Measurements from ENCODE around the gene OR5M11.
"Not testable (repeated sequence)": the region's sequence is repeated elsewhere in the genome, so short reads cannot be mapped to it uniquely, and the experiment has no call there.

Gene OR5M11

DNA sequence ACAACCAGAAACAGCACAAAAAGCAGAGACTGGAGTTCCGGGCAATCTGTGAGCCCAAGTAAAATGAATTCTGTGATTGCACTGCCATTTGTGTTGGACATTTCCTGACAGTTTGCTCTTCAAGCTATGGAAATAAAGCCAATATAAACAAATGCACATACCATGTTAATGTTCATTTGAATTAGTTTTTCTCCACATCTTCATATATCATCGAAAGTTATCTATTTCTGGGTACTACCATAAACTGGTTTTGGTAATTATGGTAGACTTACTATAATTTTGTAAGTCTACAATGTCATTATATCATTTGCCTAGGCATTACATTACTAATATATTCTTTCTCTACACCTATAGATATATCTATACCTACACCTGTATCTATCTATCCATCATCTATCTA lies at the start of gene OR5M11:
TSS of gene OR5M11 (minus strand) at position 101 of the 400 bp plus-strand sequence. CDS start at position 101, 0 bp downstream.
- no peak for DNase-seq (ENCODE audit: low spot score)

DNA sequence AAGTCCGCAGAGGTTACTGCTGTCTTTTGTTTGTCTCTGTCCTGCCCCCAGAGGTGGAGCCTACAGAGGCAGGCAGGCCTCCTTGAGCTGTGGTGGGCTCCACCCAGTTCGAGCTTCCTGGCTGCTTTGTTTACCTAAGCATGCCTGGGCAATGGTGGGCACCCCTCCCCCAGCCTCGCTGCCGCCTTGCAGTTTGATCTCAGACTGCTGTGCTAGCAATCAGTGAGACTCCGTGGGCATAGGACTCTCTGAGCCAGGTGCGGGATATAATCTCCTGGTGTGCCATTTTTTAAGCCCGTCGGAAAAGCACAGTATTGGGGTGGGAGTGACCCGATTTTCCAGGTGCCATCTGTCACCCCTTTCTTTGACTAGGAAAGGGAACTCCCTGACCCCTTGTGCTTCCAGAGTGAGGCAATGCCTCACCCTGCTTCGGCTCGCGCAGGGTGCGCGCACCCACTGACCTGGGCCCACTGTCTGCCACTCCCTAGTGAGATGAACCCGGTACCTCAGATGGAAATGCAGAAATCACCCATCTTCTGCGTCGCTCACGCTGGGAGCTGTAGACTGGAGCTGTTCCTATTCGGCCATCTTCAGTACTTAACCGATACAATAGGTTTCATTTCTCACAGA lies 49.1 kb upstream of the OR5M11 start:
- not testable (repeated sequence) for DNase-seq (ENCODE audit: low spot score)

DNA sequence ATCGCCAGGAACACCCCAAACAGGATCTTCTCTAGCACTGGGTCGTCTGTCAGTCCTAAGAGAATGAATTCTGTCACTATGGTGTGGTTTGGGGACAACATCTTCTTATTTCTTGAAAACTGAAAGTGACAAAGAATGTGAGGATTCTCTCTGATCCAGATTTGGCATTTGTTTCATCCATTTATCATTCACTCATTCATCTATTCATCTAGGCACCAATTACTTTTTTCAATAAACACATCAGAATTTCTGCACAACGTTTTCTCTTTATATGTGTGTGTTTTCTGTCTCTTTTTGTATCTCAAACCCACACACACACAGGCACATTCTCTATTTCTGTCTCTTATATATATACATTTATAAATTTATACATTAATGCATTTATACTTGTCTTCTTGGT lies 34.6 kb upstream of the OR5M11 start, which contains the start of gene OR5M10:
TSS of gene OR5M10 (minus strand) at position 101 of the 400 bp plus-strand sequence. CDS start at position 101, 0 bp downstream.
- DNase-seq (ENCODE audit: low spot score) = no peak

DNA sequence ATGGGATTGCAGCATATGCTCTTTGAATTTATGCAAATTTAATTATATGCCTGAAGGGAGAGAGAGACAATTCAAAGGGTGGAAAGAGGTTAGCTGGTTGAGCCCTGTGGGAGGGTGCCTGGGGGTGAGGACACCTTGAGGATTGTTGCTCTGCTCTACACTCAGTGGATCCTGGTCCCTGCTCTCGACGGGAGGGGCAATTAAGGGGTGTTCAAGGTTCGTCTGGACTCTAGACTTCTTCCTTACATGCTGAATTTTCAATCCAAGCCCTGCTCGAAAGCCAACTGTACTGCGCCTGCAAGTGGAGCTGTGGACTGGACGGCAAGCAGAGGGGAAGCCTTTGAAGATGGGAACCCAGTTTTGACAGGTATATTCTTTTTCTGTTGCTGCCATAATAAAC lies 15.5 kb upstream of the OR5M11 start:
- no peak for DNase-seq (ENCODE audit: low spot score)

DNA sequence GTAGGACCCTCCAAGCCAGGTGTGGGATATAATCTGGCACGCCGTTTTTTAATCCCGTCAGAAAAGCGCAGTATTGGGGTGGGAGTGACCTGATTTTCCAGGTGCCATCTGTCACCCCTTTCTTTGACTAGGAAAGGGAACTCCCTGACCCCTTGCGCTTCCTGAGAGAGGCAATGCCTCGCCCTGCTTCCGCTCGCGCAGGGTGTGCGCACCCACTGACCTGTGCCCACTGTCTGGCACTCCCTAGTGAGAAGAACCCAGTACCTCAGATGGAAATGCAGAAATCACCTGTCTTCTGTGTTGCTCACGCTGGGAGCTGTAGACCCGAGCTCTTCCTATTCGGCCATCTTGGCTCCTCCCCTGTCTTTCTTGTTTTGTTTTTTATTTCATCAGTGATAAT lies 11.6 kb upstream of the OR5M11 start:
- not testable (repeated sequence) for DNase-seq (ENCODE audit: low spot score)

DNA sequence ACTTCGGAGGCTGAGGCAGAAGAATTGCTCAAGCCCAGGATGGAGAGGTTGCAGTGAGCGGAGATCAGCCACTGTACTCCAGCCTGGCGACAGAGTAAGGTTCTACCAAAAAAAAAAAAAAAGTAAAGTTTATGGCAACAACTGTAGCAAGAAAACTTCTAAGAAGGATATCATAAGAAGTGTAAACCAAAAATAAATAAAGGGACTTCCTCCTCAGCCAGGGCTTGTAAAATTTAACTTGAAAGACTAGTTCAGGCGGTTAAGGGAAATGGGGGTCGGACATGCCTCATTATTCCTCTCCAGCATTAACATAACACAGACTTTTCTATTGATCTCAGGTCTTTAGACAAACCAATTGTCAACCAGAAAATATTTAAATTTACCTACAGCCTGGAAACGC lies 2.5 kb upstream of the OR5M11 start:
- DNase-seq (ENCODE audit: low spot score) = no peak

DNA sequence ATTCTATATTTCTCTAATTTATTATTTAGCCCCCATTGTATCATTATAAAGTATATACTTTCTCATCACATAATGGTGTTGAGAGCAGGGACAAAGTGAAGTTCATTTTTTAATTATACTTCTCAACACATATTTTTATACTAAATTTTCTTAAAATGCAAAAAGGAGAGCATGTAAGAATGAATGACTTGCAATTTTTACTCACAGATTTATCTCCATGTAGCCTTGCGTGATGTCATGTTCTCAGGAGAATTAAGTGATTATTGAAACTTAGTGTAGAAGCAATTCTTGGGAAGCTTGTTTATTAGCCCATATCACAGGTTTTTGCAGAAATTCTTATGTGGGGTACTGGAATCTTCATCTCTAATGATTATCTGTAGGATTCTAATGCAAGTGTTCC lies 682 bp upstream of the OR5M11 start:
- DNase-seq (ENCODE audit: low spot score) = no peak

DNA sequence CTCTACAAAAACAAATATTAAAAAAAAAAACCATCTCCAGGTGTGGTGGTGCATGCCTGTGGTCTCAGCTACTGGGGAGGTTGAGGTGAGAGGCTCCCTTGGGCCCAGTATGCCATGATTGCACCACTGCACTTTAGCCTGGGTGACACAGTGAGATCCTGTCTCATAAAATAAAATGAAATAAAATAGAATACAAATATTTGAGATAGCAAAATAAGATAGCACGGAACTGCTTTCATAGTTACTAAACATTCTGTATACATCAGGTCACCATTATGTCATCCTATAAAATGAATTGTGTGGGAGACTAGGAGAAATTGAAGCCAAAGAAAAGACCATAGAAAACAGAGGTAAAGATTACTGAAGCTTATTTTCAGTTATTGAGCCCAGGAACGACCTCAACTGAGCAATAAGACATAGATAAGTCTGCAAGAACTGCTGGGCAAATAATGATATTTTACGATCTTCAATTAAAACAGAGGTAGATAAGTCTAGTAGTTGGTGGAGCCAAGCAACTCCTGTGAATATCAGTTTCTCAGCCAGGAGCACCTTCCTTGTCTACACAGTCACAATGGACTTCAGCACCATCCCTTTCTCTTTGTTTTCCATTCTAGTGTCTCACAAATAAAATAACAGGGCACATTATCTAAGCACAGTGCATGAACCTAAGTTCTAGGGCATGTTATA lies 9.9 kb downstream of the OR5M11 start:
- no peak for DNase-seq (ENCODE audit: low spot score)

DNA sequence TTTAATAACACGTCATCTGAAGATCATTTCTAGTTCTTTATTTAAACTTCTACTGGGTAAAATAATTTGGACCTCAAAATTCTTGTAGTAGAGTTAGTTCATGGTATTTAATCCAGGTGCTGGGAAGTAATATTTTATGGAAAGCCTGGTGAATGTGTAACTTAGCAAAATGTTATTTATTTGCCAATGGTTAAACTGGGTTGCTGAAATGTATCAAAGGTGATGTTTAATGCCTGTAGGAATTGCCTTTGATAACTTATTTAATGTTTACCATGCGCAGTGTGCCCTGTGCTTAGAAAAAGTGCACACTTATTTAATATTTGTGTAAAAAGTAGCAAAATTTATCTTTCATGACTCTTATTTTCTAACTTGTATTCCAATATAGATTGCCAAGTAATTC lies 11.2 kb downstream of the OR5M11 start:
- DNase-seq (ENCODE audit: low spot score) = no peak

DNA sequence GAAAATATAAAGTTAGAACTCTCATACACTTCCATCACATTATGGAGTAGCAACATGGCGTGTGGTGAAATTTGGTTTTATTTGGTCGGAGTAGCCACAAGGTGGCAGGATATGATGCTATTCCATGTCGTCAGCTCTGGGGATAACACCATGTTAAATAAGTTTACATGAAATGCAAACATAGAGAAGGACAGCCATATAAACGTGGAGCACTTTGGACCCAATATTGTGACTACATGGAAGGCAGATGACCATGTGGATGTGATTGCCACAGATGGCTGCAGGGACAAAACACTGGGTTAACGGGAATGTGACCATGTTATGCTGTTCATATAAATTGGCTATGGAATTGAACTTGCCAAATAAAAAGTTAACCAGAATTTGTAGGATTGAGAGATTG lies 21.0 kb downstream of the OR5M11 start:
- no peak for DNase-seq (ENCODE audit: low spot score)

DNA sequence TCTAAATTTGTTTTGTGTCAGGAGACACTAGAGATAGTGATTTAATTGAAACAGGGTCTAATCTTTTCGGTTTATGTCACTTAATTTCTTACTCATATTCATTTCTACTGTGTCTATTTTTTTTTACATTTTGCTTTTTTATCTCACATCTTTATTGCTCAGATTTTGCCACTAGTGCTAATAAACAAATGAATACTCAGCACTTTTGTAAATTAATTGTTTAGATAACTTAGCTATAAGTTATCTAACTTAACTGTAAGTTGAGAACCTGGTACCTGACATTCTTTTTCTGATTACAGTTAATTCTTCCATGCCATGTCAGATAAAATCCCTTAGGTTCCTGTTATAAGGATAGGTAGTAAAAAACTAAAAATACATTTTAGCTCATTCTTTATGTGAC lies 29.8 kb downstream of the OR5M11 start:
- DNase-seq (ENCODE audit: low spot score) = no peak

DNA sequence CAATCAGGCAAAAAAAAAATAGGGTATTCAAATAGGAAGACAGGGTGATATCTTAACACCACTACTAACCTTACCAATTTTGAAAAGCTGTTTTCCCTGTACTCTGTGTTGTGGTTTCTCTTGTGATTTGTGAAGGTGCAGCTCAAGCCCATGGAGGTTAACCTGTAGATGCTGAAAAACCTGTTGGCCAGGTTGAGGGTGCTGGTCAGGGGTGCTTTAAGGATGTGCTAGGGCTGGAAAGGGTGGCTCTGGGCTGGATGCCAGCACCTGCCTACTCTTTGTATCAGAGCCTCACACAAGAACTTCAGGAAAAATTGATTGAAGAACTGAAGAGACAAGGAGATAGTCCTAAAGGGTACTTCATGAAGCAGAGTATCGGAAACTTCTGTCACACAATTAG lies 33.6 kb downstream of the OR5M11 start:
- DNase-seq (ENCODE audit: low spot score) = no peak

DNA sequence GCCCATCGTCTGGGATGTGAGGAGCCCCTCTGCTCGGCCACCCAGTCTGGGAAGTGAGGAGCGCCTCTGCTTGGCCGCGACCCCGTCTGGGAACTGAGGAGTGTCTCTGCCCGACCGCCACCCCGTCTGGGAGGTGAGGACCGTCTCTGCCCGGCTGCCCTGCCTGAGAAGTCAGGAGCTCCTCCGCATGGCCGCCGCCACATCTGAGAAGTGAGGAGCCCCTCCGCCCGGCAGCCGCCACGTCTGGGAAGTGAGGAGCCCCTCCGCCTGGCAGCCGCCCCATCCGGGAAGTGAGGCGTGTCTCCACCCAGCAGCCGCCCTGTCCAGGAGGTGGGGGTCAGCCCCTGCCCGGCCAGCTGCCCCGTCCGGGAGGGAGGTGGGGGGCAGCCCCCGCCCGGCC lies 46.0 kb downstream of the OR5M11 start:
- DNase-seq (ENCODE audit: low spot score) = no peak

DNA sequence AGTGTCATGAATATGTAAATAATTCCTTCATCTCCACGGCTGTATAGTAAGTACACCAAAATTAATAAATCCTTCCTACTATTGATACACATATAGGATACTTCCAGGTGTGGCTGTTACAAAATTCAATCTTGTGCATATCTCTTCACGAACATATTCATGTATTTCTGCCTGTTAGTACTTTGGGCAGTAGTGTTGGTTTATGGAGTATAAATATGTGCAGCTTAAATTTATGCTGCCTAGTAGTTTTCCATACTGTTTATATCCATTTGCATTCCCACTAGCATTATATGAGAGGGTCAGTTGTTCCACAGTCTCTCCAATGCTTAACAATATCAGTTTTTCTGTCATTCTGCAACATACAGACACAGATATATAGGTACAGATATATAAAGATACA lies 47.9 kb downstream of the OR5M11 start:
- DNase-seq (ENCODE audit: low spot score) = no peak
